CD4-positive, alpha-beta memory T cell (primary cell): ENCODE data around the gene DLL4. TPM values are rescaled to one million over a fixed set of nuclear protein-coding genes. Genes with fewer than 3 reads are reported as not detected.
A peak's percentile ranks its signal among the peaks of the same experiment; 100 is the strongest.

Experiments
- CTCF ChIA-PET: fragments of 350-600 bp; sonication (Branson Sonifier 250); formaldehyde crosslinking; loops from one replicate; lab custom pipeline; 2021; ENCODE audit warnings: inconsistent platforms; ENCODE audit not compliant: partially characterized antibody; lab: Charles Lee
- POLR2A ChIA-PET: fragments of 350-600 bp; sonication (Branson Sonifier 250); formaldehyde crosslinking; loops from one replicate; lab custom pipeline; 2021; ENCODE audit not compliant: partially characterized antibody; lab: Charles Lee
- DNase-seq, 5 donors: peaks; one replicate each; pipeline versions ENCODE4 v3.0.0 to v3.0.0-alpha.2; 2020 to 2022; ENCODE audit warnings: mixed read lengths in 1 of 5
- H3K27ac ChIP-seq: one replicate; pipeline ENCODE4 v1.7.0; 2013; ENCODE audit warnings: low read depth, low read length
- H3K27me3 ChIP-seq: 2 replicates; pipeline ENCODE4 v1.7.0; 2013; ENCODE audit warnings: mild to moderate bottlenecking, low read length, moderate library complexity; ENCODE audit not compliant: insufficient read depth
- H3K36me3 ChIP-seq: 2 replicates; pipeline ENCODE4 v1.7.0; 2013; ENCODE audit warnings: mild to moderate bottlenecking, low read length, moderate library complexity; ENCODE audit not compliant: insufficient read depth
- H3K4me1 ChIP-seq: 2 replicates; pipeline ENCODE4 v1.7.0; 2013; ENCODE audit warnings: mild to moderate bottlenecking, low read length, moderate library complexity; ENCODE audit not compliant: insufficient read depth
- H3K4me3 ChIP-seq, 2 donors: one replicate each; pipeline ENCODE4 v1.7.0; 2013; ENCODE audit warnings: low read length in 2 of 2, mild to moderate bottlenecking in 1 of 2
- H3K9me3 ChIP-seq, 2 donors: one replicate each; pipeline ENCODE4 v1.7.0; 2013; ENCODE audit warnings: low read length in 2 of 2, control low read depth in 1 of 2; ENCODE audit not compliant: control insufficient read depth in 1 of 2
- H3K27ac Mint-ChIP-seq, 7 donors: one replicate each; pipeline ENCODE4 v1.8.0; 2020 to 2021; ENCODE audit warnings: mixed read lengths in 7 of 7, mild to moderate bottlenecking in 6 of 7, inconsistent platforms in 3 of 7, moderate library complexity in 3 of 7
- H3K27me3 Mint-ChIP-seq, 2 donors: one replicate each; pipeline ENCODE4 v1.8.0; 2020 to 2021; ENCODE audit warnings: mixed read lengths in 2 of 2
- H3K36me3 Mint-ChIP-seq, 2 donors: one replicate each; pipeline ENCODE4 v1.8.0; 2020 to 2021; ENCODE audit warnings: mixed read lengths in 2 of 2, inconsistent platforms in 1 of 2, mild to moderate bottlenecking in 1 of 2
- H3K4me1 Mint-ChIP-seq, 4 donors: one replicate each; pipeline ENCODE4 v1.8.0; 2020 to 2021; ENCODE audit warnings: mixed read lengths in 4 of 4, mild to moderate bottlenecking in 1 of 4
- H3K4me3 Mint-ChIP-seq, 8 donors: one replicate each; pipeline ENCODE4 v1.8.0; 2020 to 2021; ENCODE audit warnings: mixed read lengths in 8 of 8, mild to moderate bottlenecking in 7 of 8, moderate library complexity in 6 of 8, inconsistent platforms in 3 of 8
- H3K9me3 Mint-ChIP-seq, 8 donors: one replicate each; pipeline ENCODE4 v1.8.0; 2020 to 2021; ENCODE audit warnings: mixed read lengths in 8 of 8, mild to moderate bottlenecking in 5 of 8, inconsistent platforms in 3 of 8, moderate library complexity in 1 of 8
- intact Hi-C: fragments of 100-400 bp; cut with micrococcal nuclease; formaldehyde crosslinking; loops from one replicate; pipeline ENCODE4 v1.15.1; 2023
- polyA plus RNA-seq, 2 donors: library from polyadenylated mRNA; unstranded; fragments of 300-500 nt; fragmentation: Illumina TruSeq; gene quantifications; one replicate each; pipeline ENCODE4 v1.2.3, GENCODE V29; 2021
- total RNA-seq, 2 experiments: library from RNA; stranded (reverse); gene quantifications; one replicate each; pipeline ENCODE4 v1.2.3, GENCODE V29; 2021

DLL4 gene
- total and polyA plus RNA-seq, 4 experiments from 2014 or later: not detected

DNA sequence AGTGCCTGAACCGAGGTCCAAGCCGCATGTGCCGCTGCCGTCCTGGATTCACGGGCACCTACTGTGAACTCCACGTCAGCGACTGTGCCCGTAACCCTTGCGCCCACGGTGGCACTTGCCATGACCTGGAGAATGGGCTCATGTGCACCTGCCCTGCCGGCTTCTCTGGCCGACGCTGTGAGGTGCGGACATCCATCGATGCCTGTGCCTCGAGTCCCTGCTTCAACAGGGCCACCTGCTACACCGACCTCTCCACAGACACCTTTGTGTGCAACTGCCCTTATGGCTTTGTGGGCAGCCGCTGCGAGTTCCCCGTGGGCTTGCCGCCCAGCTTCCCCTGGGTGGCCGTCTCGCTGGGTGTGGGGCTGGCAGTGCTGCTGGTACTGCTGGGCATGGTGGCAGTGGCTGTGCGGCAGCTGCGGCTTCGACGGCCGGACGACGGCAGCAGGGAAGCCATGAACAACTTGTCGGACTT, 7.1 kb downstream of the DLL4 start:
- Histone ChIP-seq H3K9me3 (no peaks in the 10 kb centered on the region), H3K36me3 (no peaks in the 10 kb centered on the region), H3K4me3 (no peak overlapping the region), H3K27ac (no peak overlapping the region), H3K4me1 (peaks cover 7% of the 10 kb centered on the region), H3K27me3 (peaks cover 3% of the 10 kb centered on the region)
- Mint-ChIP-seq H3K27ac (peak overlapping the region in 1 of 7 donors; percentile 6), H3K9me3 (peaks cover 0 to 1% (median 0%) of the 10 kb centered on the region in 8 donors), H3K4me1 (peaks cover 5 to 31% (median 12%) of the 10 kb centered on the region in 4 donors), H3K4me3 (no peak overlapping the region), H3K27me3 (peaks cover 14 to 16% of the 10 kb centered on the region in 2 donors), H3K36me3 (no peaks in the 10 kb centered on the region)
- ChIA-PET POLR2A (no interaction called here), CTCF (interaction anchor here (0.6 to 1.8 kb wide), 4 partner anchors 17 to 524 kb away, joined by 3 to 6 read pairs (median 4); partner anchors contain the start of gene CHAC1)
- no peak for DNase-seq
- intact Hi-C loops: no loop called here

DNA sequence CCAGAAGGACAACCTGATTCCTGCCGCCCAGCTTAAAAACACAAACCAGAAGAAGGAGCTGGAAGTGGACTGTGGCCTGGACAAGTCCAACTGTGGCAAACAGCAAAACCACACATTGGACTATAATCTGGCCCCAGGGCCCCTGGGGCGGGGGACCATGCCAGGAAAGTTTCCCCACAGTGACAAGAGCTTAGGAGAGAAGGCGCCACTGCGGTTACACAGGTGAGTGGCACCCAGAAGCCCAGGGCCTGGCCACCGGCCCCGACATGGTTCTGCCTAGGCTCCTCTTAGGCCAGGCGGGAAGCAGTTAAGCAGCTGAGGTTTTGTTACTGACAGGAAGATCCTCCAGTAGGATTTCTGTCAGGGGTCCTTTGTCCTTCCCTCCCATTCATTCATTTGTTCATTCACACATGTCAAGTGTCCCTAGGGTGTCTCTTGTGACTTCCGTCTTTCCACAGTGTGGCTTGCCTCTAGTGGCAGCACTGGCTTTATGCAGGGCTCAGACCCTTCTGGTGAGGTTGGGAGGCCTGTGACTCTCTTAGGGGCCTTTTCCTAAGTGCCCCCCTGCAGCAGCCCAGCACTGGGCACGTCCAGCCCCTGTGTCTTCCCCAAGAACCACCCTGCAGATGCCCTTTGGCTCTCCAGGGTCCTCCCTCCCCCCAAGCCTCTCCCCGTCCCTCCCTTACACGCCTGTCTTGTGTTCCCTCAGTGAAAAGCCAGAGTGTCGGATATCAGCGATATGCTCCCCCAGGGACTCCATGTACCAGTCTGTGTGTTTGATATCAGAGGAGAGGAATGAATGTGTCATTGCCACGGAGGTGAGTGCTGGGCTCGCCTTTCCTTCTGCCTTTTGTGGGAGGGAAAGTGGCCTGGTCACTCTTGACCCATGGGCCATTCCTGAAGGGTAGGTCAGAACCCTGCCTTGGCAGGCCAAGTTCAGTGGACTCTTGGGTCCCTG, 7.8 kb downstream of the DLL4 start:
- intact Hi-C loops: no loop called here
- Histone ChIP-seq H3K36me3 (no peaks in the 10 kb centered on the region), H3K27ac (no peak overlapping the region), H3K27me3 (no peaks in the 10 kb centered on the region), H3K4me3 (no peak overlapping the region), H3K4me1 (peaks cover 9% of the 10 kb centered on the region), H3K9me3 (no peaks in the 10 kb centered on the region)
- POLR2A ChIA-PET: no interaction called here
- DNase-seq: no peak
- Mint-ChIP-seq H3K4me1 (peaks cover 5 to 29% (median 11%) of the 10 kb centered on the region in 4 donors), H3K27ac (peak overlapping the region in 3 of 7 donors; percentile 6 to 31 (median 14)), H3K9me3 (peaks cover 0 to 1% (median 0%) of the 10 kb centered on the region in 8 donors), H3K27me3 (peaks cover 7 to 10% of the 10 kb centered on the region in 2 donors), H3K36me3 (no peaks in the 10 kb centered on the region), H3K4me3 (no peak overlapping the region)
- CTCF ChIA-PET: interaction anchor here (1.0 to 1.8 kb wide), 3 partner anchors 16 to 33 kb away, joined by 4 to 6 read pairs (median 4); partner anchors contain the start of gene CHAC1

DNA sequence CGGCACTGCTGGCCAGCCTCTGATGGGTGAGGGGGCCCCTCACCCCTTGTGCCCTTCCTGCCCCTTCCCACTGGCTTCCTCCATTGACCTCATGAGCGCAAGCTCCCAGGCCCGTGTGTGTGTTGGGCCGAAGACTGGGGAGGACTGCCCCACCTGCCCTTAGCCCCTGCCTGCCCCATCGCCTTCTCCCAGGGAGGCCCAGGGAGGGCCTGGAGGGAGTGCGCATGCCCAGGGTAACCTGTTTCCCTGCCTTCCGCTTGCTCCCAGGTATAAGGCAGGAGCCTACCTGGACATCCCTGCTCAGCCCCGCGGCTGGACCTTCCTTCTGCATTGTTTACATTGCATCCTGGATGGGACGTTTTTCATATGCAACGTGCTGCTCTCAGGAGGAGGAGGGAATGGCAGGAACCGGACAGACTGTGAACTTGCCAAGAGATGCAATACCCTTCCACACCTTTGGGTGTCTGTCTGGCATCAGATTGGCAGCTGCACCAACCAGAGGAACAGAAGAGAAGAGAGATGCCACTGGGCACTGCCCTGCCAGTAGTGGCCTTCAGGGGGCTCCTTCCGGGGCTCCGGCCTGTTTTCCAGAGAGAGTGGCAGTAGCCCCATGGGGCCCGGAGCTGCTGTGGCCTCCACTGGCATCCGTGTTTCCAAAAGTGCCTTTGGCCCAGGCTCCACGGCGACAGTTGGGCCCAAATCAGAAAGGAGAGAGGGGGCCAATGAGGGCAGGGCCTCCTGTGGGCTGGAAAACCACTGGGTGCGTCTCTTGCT, 8.8 kb downstream of the DLL4 start:
- no peak overlapping the region for H3K4me3 Mint-ChIP-seq
- CTCF ChIA-PET: interaction anchor here (0.7 to 6.4 kb wide), 3 partner anchors 7 to 143 kb away, joined by 3 to 54 read pairs (median 4); partner anchors contain the start of gene DLL4
- no peak overlapping the region for H3K4me3 ChIP-seq
- H3K27me3 ChIP-seq: no peaks in the 10 kb centered on the region
- peak overlapping the region in 4 of 7 donors; percentile 21 to 61 (median 23) for H3K27ac Mint-ChIP-seq
- intact Hi-C loops: no loop called here
- peaks cover 3 to 6% of the 10 kb centered on the region in 2 donors for H3K27me3 Mint-ChIP-seq
- H3K9me3 Mint-ChIP-seq: peaks cover 0 to 1% (median 0%) of the 10 kb centered on the region in 8 donors
- H3K27ac ChIP-seq: no peak overlapping the region
- POLR2A ChIA-PET: no interaction called here
- H3K9me3 ChIP-seq: no peaks in the 10 kb centered on the region
- H3K4me1 Mint-ChIP-seq: peaks cover 11 to 38% (median 17%) of the 10 kb centered on the region in 4 donors
- DNase-seq: peak in 1 of 5 donors; percentile 15
- H3K36me3 ChIP-seq: no peaks in the 10 kb centered on the region
- H3K4me1 ChIP-seq: peaks cover 18% of the 10 kb centered on the region
- H3K36me3 Mint-ChIP-seq: no peaks in the 10 kb centered on the region

DNA sequence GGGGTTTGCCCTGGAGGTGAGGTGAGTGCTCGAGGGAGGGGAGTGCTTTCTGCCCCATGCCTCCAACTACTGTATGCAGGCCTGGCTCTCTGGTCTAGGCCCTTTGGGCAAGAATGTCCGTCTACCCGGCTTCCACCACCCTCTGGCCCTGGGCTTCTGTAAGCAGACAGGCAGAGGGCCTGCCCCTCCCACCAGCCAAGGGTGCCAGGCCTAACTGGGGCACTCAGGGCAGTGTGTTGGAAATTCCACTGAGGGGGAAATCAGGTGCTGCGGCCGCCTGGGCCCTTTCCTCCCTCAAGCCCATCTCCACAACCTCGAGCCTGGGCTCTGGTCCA, 9.4 kb downstream of the DLL4 start:
- Mint-ChIP-seq H3K27ac (peak overlapping the region in 1 of 7 donors; percentile 21), H3K9me3 (peaks cover 0 to under 1% (median 0%) of the 10 kb centered on the region in 8 donors), H3K27me3 (peaks cover 0 to 2% of the 10 kb centered on the region in 2 donors), H3K36me3 (no peaks in the 10 kb centered on the region), H3K4me3 (no peak overlapping the region), H3K4me1 (peaks cover 13 to 38% (median 22%) of the 10 kb centered on the region in 4 donors)
- H3K4me3 ChIP-seq: no peak overlapping the region
- H3K27ac ChIP-seq: no peak overlapping the region
- no peaks in the 10 kb centered on the region for H3K36me3 ChIP-seq
- no peaks in the 10 kb centered on the region for H3K27me3 ChIP-seq
- peaks cover 24% of the 10 kb centered on the region for H3K4me1 ChIP-seq
- POLR2A ChIA-PET: no interaction called here
- no peaks in the 10 kb centered on the region for H3K9me3 ChIP-seq
- CTCF ChIA-PET: interaction anchor here (0.7 to 6.4 kb wide), 3 partner anchors 8 to 142 kb away, joined by 3 to 54 read pairs (median 9); partner anchors contain the start of gene DLL4
- DNase-seq: no peak
- intact Hi-C loops: no loop called here

DNA sequence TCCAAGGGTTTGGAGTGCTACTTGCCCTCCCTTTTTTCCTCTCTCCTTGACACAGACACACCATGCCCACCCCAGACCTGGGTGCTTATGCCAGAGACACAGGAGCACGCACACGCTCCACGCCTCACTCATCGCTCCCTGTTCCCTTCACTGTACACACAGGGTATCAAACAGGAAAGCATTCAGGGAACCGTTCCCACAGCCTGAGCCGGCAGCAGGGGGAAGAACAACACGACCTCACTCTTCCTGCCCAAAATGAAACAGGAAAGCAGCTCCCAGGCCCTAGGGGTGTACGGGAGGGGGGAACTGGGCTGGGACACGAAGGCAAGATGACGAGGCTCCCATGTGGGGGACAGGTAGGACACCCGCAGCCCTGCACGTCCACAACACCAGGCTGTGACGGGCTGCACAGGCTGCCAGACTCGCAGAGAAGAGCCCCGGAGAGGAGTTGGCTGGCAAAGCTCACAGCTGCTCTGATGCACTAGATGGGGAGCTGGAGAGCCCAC, 11.2 kb downstream of the DLL4 start:
- peaks cover 13 to 40% (median 29%) of the 10 kb centered on the region in 4 donors for H3K4me1 Mint-ChIP-seq
- ChIA-PET POLR2A (interaction anchor here (1.2 to 4.7 kb wide), 4 partner anchors 9 to 33 kb away, joined by 3 to 44 read pairs (median 32); partner anchors contain the start of genes CHAC1 and DLL4), CTCF (interaction anchor here (0.6 to 6.4 kb wide), 10 partner anchors 10 to 396 kb away, joined by 3 to 54 read pairs (median 6); partner anchors contain the start of genes CHAC1, CHP1, DLL4 and VPS18)
- Histone ChIP-seq H3K27me3 (no peaks in the 10 kb centered on the region), H3K9me3 (no peaks in the 10 kb centered on the region), H3K4me1 (peaks cover 27% of the 10 kb centered on the region), H3K27ac (no peak overlapping the region), H3K36me3 (no peaks in the 10 kb centered on the region), H3K4me3 (no peak overlapping the region)
- peak overlapping the region; percentile 4 to 83 (median 43) for H3K4me3 Mint-ChIP-seq
- H3K27ac Mint-ChIP-seq: peak overlapping the region; percentile 64 to 89 (median 83)
- H3K9me3 Mint-ChIP-seq: no peaks in the 10 kb centered on the region
- intact Hi-C loops: loop anchor here (1.0 to 5.0 kb wide), 3 partner anchors 12 to 177 kb away; partner anchors contain the start of gene INO80
- DNase-seq: no peak
- H3K36me3 Mint-ChIP-seq: no peaks in the 10 kb centered on the region
- H3K27me3 Mint-ChIP-seq: no peaks in the 10 kb centered on the region

DNA sequence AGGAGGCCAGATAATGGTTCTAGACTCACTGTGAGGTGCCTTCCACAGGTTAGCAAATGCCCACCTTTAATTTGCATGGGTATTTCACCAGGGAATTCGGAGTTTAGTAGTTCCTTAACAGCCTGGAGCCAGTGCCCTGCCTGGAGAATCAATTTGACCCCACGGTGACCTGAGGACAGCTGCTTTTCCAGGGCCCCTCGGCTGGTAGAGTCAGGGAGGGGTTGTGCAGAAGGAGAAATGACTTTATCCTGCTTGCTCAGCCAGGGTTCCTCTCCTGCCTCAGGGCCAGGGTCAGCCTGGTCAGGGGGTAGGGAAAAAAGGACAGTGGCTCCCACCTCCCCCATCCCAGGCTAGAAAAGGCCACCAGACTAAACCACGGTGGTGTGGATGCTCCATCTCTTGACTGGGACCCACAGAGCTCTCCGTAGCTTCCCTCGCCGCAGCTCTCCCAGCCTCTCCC, 12.0 kb downstream of the DLL4 start:
- ChIA-PET POLR2A (interaction anchor here (0.6 to 4.7 kb wide), 11 partner anchors 8 to 290 kb away, joined by 3 to 44 read pairs (median 4); partner anchors contain the start of genes CHAC1, CHP1, DLL4 and EXD1), CTCF (interaction anchor here (0.7 to 6.4 kb wide), 18 partner anchors 10 to 833 kb away, joined by 3 to 54 read pairs (median 4); partner anchors contain the start of genes CHAC1, CHP1, DLL4 and MAPKBP1)
- peak overlapping the region; percentile 37 for H3K27ac ChIP-seq
- H3K27me3 ChIP-seq: no peaks in the 10 kb centered on the region
- no peaks in the 10 kb centered on the region for H3K9me3 ChIP-seq
- no peaks in the 10 kb centered on the region for H3K27me3 Mint-ChIP-seq
- H3K4me1 ChIP-seq: peaks cover 27% of the 10 kb centered on the region
- H3K9me3 Mint-ChIP-seq: no peaks in the 10 kb centered on the region
- H3K36me3 ChIP-seq: no peaks in the 10 kb centered on the region
- H3K4me3 Mint-ChIP-seq: peak overlapping the region; percentile 32 to 83 (median 63)
- H3K4me3 ChIP-seq: no peak overlapping the region
- intact Hi-C loops: loop anchor here (2.0 to 5.0 kb wide), 2 partner anchors 34 to 176 kb away; partner anchors contain the start of gene INO80
- H3K36me3 Mint-ChIP-seq: no peaks in the 10 kb centered on the region
- peaks cover 13 to 40% (median 31%) of the 10 kb centered on the region in 4 donors for H3K4me1 Mint-ChIP-seq
- no peak for DNase-seq
- peak overlapping the region; percentile 53 to 88 (median 66) for H3K27ac Mint-ChIP-seq
